GM19035 (cell line): ENCODE data around the gene NAMPT.

ENCODE experiments used
- ATAC-seq: cut with Tn5 transposase; IDR thresholded peaks from one replicate; pipeline ENCODE4 v1.9.1; 2021; ENCODE audit not compliant: unreplicated experiment

NAMPT gene

DNA sequence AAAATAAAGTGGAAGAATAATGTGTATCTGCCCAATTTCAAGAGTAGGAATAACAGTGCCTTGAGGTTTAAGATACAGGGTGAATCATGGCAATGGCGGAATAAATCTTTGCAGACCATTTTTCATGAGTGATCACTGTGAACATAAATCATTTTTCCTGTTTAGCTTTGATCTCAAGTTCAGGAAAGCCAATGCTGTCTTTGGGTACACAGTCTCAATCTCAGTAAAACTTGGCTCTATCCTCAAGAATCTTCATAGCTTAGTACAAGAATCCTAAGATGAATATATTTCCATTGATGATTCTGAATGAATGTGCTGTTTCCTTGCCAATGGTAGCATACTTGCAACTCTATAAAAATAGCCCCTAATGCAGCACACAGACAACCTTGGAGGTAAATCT, 6.8 kb downstream of the NAMPT start:
- no peak for ATAC-seq

DNA sequence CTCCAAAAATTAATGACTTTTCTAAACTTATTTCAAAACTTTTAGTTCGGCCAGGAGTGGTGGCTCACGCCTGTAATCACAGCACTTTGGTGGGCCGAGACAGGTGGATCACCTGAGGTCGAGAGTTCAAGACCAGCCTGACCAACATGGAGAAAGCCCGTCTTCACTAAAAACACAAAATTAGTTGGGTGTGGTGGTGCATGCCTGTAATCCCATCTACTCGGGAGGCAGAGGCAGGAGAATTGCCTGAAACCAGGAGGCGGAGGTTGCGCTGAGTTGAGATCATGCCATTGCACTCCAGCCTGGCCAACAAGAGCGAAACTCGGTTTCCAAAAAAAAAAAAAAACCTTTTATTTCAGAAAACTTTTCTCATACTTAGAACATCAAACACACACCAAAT, 8.3 kb downstream of the NAMPT start:
- ATAC-seq, result no peak

DNA sequence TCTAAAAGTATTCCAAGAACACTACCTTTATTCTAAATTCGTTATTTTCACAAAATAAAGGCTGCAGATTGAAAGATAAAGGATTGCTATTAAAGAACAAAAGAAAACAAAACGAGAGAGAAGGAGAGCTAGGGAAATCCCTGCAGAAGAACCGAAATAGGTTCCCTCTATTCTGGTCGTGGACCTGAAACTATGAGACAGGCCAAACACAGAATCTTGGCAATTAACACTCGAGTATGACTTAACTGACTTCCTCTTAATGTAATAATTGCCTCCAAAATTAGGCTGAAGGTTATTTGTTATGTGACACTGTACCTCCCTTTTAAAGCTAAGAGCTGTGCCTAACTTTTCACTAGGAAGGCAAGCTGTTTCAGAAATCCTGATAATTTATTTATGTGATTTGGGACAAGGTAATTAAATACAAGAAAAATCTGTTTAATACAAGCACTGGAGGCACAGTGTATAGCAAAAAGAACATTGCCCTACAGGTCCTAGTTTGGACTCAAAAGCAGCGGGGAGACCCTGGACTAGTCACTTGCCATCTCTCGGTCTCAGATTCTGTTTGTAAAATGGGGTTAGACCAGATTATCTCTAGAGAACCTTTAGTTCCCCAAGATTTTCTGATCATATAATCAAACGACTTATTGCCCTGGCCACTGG, 11.6 kb downstream of the NAMPT start:
- no peak for ATAC-seq

DNA sequence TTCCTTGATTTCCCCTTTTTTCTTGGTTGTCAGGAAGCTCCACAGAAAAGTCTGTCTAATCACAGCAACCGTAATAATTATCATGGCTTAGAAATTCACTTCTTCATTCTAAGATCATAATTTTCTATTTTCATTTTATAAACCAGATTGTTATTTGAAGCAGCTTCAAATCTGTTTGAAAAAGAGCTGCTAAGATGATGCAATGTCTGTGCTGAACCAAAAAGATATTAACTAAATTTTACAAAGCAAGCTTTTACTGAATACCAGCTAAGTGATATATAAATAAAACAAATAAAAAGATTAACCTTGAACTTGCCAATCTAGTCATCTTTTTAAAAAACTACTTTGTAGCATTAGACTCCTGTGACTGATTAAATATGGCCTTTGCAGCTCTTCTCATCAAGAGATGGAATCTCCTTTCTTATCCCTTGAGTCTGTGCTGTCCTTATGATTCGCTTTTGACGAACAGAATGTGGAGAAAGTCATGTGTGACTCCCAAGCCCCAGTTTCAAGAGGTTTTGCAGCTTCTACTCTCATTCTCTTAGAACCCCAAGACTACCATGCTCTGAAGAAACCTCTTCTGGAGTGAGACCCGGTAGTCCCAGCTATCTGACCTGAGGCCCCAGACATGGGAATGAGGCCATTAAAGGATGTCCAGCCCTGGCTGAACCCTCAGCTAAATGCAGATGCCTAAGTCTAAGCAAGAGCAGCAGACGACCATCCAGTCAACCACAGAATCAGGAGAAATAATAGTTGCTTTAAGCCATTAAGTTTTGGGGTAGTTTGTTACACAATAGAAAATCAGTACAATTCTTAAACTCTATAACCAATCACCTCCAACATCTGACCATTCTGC, 14.4 kb downstream of the NAMPT start:
- ATAC-seq, result no peak

DNA sequence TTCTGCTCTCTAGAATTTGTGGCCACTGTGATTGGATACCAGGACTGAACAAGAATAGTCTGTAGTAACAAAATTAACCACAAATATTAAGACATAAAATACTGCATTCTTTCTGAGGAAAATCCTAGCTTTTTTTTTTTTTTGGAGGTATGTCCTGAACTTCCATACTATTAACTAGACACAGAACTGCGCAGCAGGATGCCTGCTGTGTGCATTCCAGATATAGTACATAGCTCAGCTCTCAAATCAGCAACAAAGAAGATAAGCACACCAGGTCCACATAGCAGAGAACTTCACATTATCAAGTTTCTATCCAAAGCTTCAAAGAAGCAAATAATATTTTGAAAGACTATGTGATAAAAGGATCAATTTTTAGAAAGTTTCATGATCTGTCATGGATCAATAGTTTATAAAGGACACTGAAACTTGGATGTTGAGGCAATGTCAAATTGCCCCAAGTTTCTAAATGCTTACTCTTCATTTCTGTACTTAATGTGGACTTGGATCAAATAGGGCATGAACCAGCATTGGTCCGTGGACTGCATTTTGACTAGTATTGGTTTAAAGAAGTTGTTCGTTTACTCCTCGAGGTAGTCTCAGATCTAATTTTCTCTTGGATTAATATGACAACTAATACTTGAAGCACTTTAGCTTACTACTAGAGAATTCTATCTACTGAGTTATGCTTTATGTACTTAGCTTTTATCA, 15.4 kb downstream of the NAMPT start:
- no peak for ATAC-seq

DNA sequence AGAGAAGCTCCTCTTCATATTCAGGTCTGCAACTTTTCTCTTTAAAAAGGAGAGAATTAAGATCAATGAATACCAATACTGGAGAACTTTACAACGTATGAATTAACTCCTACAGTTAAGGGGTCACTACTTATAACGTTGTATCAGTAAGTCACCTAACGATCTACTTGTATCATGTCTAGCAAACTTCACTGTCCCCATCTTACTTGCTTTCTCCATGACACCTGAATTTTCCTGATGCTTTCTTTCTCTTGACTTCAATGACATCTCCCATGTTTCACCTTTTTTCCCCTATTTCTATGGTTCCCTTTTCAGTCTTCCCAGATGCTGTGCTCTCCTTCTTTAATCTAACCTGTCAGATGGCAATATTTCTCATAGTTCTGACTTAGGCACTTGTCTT, 19.6 kb downstream of the NAMPT start:
- ATAC-seq, result no peak

DNA sequence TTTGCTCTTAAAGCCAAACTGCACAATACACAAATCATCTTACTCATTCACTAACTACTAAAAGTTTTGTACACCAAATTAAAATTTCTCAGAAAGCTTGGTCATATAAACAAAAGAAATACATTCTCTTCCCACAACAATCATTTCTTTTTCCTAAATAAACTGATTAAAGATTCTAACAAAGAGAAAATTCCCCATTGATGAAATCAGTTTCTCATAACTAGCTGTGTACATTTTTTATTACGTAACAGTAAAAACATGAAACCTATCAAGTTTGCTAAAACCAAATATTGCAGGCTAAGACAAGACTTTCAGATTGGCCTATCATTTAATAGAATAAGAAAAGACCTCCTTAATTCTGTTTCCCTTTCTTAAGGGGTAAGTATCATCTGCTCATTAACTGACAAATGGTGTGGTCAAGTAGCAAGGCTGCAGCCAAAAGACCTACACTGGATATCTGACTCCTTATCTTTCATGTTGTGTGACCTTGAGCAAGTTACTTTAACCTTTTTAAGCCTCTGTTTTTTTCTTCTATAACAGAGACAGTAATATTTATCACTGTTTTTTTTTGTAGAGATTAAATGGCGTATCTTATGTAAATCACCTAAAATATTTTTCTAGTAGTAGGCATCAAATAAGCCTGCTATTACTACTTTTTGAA, 22.4 kb downstream of the NAMPT start:
- ATAC-seq, result no peak

DNA sequence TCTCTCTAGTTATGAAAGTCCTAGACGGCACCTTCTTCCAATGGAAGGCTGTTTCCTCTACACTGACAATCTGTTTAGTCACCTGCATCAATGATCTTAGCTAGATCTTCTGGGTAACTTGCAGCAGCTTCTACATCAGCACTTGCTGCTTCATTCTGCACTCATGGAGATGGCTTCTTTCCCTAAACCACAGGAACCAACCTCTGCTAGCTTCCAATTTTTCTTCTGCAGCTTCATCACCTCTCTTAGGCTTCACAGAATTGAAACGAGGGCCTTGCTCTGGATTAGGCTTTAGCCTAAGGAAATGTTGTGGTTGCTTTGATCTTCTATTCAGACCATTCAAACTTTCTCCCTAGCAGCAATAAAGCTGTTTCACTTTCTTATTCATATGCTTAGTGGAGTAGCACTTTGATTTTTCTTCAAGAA, 24.6 kb downstream of the NAMPT start:
- ATAC-seq, result no peak

DNA sequence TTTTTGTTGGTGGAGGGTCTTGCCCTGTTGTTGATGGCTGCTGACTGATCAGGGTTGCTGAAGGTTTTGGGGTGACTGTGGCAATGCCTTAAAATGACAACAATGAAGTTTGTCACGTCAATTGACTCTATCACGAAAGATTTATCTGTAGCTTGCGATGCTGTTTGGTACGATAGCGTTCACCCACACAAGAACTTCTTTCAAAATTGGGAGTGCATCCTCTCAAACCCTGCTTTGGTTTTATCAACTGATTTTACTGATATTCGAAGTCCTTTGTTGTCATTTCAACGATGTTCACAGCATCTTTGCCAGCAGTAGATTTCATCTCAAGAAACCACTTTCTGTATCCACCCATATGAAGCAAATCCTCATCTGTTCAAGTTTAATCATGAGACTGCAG, 26.0 kb downstream of the NAMPT start:
- no peak for ATAC-seq

DNA sequence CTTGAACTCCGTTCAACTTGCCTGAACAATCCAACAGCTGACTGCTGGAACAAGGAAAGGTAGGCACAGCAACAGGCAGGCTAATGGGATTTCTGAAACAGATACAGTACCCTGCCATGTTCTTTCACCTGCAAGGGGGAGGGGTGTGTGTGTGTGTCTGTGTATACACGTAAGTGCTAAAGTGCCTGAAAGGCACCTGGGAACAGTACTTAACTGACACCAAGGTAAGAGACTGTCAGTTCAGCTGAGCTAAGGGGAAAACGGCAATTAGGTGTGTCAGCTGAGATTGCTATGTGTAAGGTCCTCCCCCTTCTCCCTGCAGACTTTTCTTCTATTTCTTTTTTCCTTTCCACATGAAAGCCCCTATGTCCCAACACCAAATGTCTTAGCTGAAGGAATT, 27.0 kb downstream of the NAMPT start:
- ATAC-seq, result no peak

DNA sequence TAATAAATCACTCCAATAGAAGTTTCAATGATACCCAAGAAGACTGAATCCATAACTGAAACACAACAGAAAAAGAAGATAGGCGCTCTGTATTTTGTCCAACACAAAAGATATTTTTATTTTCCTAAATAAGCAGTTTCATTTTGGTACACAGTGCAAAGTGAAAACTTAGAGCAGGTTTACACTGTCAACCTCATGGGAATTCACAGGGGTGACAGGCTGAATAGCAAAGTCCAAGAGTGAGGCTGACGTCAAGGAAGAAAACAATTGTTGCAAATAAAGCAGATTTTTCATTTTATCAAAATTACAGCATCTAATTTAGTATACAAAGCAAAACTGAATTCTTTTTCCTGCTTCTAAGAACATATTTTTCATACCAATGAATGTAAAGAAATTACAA, 28.6 kb downstream of the NAMPT start:
- no peak for ATAC-seq

DNA sequence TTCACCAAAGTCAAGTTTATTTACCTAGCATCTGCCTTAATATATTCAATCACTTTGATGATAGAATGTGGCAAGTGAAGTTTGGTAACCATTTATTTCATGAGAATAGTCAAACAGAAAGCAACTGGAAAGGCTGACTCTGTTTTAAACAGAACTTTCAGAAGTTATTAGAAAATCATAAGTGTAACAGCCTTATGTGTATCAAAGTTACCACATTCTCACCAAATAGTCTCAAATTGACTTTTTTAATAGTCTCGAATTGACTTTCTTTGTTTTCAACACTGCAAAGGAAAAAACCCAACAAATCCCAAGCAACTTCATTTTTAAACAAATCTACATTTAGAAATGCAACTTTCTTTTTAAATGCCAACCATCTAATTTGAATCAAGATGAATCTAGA, 29.5 kb downstream of the NAMPT start:
- ATAC-seq, result no peak

DNA sequence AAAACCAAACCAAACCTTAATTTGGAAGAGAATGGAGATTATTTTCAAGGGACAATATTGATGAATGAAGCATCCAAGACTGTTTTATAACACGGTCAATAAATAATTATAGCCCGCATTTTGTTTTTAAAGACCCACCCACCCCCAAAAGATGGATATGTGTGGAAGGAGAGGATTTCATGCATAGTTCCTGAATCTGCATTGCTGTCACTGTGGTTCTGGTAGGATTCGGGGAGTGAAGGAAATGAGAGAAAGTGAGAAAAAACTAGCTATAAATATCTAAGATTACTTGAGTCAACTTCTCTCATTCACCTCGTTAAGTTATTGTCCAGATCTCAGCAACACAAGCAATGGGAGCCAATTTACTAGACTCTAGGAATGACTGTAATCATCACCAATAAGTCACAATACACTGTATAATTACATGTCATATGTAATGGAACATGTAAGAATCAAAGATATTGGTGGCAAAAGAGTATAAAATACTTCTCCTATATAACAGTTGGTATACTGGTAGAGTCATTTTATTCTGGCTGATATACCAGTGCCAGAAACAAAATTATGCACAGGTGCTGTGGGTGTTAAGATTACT, 30.2 kb downstream of the NAMPT start:
- no peak for ATAC-seq

DNA sequence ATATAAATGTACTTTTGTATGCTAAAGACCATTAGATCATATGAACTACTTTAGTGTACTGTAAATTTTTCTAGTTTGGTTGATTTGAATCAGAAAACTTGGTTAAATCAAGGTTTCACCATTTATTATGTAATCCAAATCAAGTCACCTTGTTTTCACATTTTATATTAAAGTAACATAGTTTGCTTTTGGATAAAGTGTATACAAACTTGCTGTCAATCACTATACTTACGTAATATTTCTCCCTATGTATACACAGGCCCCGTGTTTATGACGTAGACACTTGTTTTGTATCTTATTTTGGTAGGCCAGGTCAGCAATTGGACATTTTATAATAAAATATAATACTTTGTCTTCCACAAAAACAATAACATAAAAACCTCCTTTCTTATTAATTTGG, 32.2 kb downstream of the NAMPT start:
- ATAC-seq, result no peak

DNA sequence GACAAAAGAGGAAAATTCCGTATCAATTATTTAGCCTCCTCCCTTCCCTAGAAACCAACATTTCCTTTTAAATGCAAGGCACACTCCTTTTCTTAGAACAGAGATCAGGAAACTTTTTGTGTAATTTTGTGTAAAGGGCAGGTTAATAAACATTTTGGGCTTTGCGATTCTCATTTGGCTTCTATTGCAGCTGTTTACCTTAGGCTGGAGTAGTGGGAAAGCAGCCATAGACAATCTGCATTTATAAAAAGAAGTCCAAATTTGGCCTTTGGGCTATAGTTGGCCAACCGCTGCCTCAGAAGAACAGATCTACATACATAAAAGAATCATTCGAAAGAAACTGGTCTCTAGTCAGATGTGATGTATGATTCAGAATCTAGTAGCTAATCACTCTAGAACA, 35.3 kb downstream of the NAMPT start:
- no peak for ATAC-seq

DNA sequence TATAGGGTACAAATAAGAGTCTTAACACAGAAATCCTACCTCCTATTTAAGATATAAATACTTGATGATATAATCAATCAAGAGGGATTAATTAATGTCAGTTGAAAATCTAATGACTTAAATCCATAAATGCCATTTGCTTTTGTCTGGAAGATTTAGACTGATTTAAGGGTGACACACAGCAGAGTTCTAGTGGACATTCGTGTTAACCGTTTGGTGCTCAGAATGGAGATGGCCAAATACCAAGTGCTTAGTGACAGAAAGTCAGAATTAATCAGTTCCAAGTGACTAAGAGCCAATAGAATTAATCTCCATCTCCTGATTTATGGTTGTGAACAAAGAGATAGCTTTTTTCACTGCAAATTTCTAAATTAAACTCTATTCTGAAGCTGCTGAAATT, 36.2 kb downstream of the NAMPT start:
- ATAC-seq, result no peak

DNA sequence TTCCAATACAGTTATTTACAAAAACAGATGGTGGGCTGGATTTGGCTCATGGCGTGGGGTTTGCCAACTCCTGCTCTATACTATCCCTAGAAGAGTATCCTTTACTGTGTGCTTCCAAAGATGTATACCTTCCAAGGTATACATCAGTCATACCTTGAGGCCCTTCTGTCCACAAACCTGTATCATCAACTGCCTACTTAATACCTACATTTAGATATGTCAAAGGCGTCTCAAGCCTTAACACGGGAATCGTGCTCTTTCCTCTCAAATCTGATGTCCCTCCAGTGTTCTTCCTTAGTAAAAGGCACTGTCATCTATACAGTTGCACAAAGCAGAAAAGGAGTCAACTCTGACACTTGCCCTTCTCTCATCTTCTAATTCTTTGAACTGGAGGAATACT, 36.9 kb downstream of the NAMPT start:
- ATAC-seq, result no peak

DNA sequence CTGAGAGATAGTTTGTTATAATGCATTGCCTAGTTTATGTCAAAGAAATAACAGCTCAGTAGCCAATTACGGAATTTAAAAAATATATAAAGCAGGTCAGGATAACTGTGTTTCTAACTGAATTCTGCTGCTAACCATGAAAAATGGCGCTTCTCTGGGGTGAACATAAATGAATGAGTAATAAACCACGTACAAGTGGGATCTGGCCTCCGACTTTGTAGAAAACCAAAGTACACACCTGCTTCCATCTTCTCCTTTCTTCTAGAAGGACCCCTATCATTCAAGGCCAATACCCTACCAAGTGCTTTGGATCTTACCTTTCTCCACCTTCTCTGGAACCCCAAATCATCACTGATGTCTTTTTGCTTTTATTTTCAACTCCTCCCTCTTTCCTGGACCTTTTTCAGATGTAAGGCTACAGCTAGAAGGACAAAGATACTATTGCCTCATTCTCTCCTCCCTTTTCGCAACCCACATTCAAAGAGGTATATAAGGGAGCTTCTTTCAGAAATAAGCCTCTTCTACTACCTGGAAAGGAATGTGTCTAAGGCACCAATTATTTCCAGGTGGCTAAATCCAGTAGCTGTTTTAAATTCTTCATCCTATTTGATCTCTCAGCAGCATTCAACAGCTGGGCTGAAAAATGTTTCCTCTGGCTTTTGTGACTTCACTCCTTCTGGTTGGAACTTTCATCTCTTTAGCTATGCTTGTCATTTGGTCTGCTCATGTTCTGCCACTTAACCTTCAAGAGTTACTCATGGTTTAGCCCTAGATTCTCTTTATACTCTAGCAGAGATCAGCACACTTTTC, 37.7 kb downstream of the NAMPT start:
- ATAC-seq, result no peak

DNA sequence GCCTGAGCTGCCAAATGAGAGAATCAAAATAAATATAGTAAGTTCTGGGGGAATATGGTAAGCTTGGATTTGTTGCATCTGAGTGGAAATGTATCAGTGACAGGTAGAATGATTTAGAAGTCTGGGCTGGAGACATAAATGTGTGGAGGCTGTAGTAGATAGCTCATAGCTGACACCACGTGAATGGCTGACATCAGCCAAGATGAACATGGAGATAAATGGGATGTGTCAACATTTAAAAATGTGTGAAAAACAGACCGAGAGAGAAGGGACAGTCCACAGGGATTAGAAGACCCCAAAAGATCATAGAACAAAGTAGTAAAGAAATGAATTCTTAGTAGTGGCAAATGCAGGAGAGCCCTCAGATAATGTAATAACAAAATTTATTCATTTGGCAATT, 40.9 kb downstream of the NAMPT start:
- ATAC-seq, result no peak

DNA sequence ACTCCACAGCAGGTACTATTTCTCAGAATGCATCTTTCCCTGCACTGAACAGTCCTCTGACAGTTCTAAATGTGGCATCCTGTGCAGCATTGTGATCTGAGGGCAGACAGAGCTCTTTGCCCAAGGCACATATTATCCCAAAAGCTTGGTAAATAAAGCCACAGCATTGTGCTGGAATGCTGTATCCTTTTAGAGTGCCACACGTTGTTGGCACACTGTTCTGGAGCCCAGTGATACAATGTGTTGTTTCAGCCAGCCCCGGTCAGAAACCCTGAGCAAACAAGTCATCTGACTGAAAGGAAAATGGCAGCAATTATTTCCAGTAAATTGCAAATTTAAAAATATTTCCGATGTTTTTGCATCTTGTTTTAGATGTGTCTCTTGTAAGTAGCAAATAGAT, 45.4 kb downstream of the NAMPT start:
- no peak for ATAC-seq
